22Rv1 (cell line): ENCODE measurements around the gene OBP2B.
"Not testable (repeated sequence)": the region's sequence is repeated elsewhere in the genome, so short reads cannot be mapped to it uniquely, and the experiment has no call there.

Experiments
- H3K27ac ChIP-seq: fragments of 450-650 bp; 2 replicates; pipeline ENCODE4 v1.5.1; 2017
- ZFX ChIP-seq: fragments of 450-650 bp; IDR thresholded peaks from 2 replicates; pipeline ENCODE4 v1.6.1; 2017; ENCODE audit warnings: antibody characterized with exemption, borderline replicate concordance
- TF ChIP-seq, protein P1 (sequence below): fragments of 450-650 bp; IDR thresholded peaks from 2 replicates; pipeline ENCODE4 v1.5.1; 2017; ENCODE audit warnings: mild to moderate bottlenecking

Gene OBP2B, protein sequence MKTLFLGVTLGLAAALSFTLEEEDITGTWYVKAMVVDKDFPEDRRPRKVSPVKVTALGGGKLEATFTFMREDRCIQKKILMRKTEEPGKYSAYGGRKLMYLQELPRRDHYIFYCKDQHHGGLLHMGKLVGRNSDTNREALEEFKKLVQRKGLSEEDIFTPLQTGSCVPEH

DNA sequence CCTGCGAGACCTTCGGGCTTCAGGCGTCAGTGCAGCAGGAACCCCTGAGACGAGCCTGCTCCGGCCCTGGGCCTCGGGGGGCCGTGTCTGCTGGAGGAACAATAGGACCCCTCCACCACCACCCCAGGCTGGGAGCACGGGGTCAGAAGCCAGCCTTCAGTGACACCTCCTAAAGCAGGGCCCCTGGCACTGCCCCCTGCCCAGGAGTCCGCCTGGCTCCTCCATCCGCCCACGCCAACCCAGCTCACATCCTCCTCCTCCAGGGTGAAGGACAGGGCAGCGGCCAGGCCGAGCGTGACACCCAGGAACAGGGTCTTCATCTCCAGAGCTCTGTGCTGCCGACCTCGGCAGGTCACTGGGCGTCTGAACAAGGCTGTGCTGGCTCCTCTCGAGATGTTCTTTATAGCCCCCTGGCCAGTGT, at the start of gene OBP2B:
OBP2B (minus strand) TSS at position 371 of the 421 bp plus-strand sequence; CDS start at position 320, 51 bp downstream.
- not testable (repeated sequence) for H3K27ac ChIP-seq

GRCh38 chr9:133258061-133259015, 49.3 kb upstream of the OBP2B start:
- TF ChIP-seq ZFX = no peak
- TF ChIP-seq, protein P1, sequence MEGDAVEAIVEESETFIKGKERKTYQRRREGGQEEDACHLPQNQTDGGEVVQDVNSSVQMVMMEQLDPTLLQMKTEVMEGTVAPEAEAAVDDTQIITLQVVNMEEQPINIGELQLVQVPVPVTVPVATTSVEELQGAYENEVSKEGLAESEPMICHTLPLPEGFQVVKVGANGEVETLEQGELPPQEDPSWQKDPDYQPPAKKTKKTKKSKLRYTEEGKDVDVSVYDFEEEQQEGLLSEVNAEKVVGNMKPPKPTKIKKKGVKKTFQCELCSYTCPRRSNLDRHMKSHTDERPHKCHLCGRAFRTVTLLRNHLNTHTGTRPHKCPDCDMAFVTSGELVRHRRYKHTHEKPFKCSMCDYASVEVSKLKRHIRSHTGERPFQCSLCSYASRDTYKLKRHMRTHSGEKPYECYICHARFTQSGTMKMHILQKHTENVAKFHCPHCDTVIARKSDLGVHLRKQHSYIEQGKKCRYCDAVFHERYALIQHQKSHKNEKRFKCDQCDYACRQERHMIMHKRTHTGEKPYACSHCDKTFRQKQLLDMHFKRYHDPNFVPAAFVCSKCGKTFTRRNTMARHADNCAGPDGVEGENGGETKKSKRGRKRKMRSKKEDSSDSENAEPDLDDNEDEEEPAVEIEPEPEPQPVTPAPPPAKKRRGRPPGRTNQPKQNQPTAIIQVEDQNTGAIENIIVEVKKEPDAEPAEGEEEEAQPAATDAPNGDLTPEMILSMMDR = no peak
- no peak overlapping the region for H3K27ac ChIP-seq

DNA sequence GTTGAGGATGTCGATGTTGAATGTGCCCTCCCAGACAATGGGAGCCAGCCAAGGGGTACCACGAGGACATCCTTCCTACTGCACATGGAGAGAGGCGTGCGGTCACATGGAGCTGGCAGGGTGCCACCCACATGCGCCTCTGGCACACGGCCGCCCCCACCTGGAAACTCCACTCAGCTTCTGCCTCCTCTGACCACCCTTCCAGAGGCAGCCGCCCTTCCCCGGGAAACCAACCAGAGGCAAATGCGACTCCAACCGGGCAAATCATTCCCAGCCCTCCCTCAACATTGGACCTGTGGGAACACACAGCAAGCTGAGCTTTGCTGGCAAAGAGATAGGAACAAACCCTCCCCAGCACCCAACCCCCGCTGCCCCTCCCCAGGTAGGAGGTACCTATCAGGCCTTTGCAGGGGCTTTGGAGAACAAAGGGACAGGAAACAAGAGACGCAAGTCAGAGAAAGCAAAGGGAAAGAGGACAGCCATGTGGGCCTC, 48.5 kb upstream of the OBP2B start:
- no peak for TF ChIP-seq ZFX
- TF ChIP-seq, protein P1 = no peak
- no peak overlapping the region for H3K27ac ChIP-seq

DNA sequence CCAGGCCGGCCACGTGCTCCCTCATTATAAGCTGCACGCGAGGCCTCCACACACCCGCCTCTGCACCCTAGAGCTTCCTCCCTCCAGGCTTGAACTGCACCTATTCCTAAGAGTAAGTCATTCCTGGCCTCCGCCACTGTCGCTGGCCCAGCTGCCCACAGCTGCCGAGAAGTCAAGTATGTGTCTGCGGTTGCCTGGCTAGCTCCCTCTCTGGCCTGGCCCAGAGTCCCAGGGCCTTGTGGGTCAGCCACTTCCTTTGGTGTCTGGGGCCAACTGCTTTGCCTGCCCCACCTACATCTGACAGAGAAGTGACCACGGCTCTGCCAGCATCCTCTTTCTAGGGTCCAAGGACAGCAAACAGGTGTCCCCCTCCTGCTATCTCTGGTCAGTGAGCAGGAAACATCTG, 47.6 kb upstream of the OBP2B start:
- TF ChIP-seq, protein P1 = no peak
- TF ChIP-seq ZFX = no peak

GRCh38 chr9:133256136-133256461, 47.0 kb upstream of the OBP2B start:
- no peak for TF ChIP-seq ZFX
- no peak overlapping the region for H3K27ac ChIP-seq

More for the DNA sequence above, 47.6 kb upstream of the OBP2B start:
- H3K27ac ChIP-seq = no peak overlapping the region

- no peak overlapping the region for H3K27ac ChIP-seq
- TF ChIP-seq ZFX = no peak
- TF ChIP-seq, protein P1 = no peak
These were observed 46.5 kb upstream of the OBP2B start for GRCh38 chr9:133255371-133256135.

DNA sequence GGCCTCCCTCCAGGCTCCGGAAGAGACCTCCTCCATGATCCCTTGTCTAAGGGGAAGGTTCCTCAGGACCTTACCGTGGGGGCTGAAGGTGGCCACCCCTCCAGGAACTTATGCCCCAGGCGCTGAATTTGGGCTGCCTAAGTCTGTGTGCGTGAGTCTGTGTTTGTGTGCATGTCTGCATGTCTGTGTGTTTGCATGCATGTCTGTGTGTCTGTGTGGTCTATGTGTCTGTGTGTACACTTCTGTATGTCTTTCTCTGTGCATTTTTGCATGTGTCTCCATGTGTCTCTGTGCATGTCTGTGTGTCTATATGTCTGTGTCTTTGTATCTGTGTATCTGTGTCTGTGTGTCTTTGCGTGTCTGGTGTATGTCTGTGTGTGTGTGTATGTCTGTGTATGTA, 45.4 kb upstream of the OBP2B start:
- H3K27ac ChIP-seq = no peak overlapping the region
- no peak for TF ChIP-seq ZFX
- TF ChIP-seq, protein P1 = no peak

GRCh38 chr9:133253268-133253667, 44.2 kb upstream of the OBP2B start:
- TF ChIP-seq, protein P1 = no peak
- no peak for TF ChIP-seq ZFX
- no peak overlapping the region for H3K27ac ChIP-seq
